ENCODE results near the gene ITGB2.

The ITGB2 gene

GRCh38 chr21:44957901-44958451 is 37.3 kb upstream of the ITGB2 start:
- H3K27ac ChIP-seq, result peak overlapping the region; percentile 49; the same call in 1 of the 2 replicates
- TF ChIP-seq CTCF (conservative IDR thresholded peaks at IDR 0.05), result no peak

GRCh38 chr21:44957047-44957831 is 36.5 kb upstream of the ITGB2 start:
- H3K27ac ChIP-seq, result peak overlapping the region; percentile 49; the same call in 1 of the 2 replicates
- no peak for TF ChIP-seq CTCF (conservative IDR thresholded peaks at IDR 0.05)

GRCh38 chr21:44956356-44957046 is 35.8 kb upstream of the ITGB2 start:
- TF ChIP-seq CTCF (conservative IDR thresholded peaks at IDR 0.05), result no peak
- H3K27ac ChIP-seq, result no peak overlapping the region

GRCh38 chr21:44955798-44956175 is 35.1 kb upstream of the ITGB2 start:
- H3K27ac ChIP-seq, result no peak overlapping the region
- TF ChIP-seq CTCF (conservative IDR thresholded peaks at IDR 0.05), result no peak

- H3K27ac ChIP-seq, result no peak overlapping the region; the same call in 1 of the 2 replicates
- TF ChIP-seq CTCF (conservative IDR thresholded peaks at IDR 0.05), result no peak
Measured at GRCh38 chr21:44955141-44955797, 34.6 kb upstream of the ITGB2 start.

GRCh38 chr21:44954281-44954771 is 33.6 kb upstream of the ITGB2 start:
- peak overlapping the region; percentile 15; the same call in 1 of the 2 replicates for H3K27ac ChIP-seq

More at GRCh38 chr21:44954281-44954771, 33.6 kb upstream of the ITGB2 start:
- TF ChIP-seq CTCF (conservative IDR thresholded peaks at IDR 0.05), result no peak
